Small intestine (tissue), 7 donors: ENCODE measurements around the gene DTWD2. TPM values are rescaled to one million over a fixed set of nuclear protein-coding genes. Genes with fewer than 3 reads are reported as not detected.
"Not testable (repeated sequence)": the region's sequence is repeated elsewhere in the genome, so short reads cannot be mapped to it uniquely, and the experiment has no call there.

Experiments used
- DNase-seq, 2 donors: peaks; one replicate each; pipeline versions ENCODE4 v3.0.0 to v3.0.0-alpha.2; 2013
- FAIRE-seq: peaks from 2 replicates; lab custom pipeline; 2012; peaks lifted over from hg19 to GRCh38; lab: Jason Lieb, UNC
- H3K27ac ChIP-seq, 3 donors: one replicate each; pipeline ENCODE4 v1.5.1; 2013; ENCODE audit warnings: low read length in 2 of 3, mild to moderate bottlenecking in 2 of 3, control low read depth in 1 of 3, inconsistent platforms in 1 of 3, low read depth in 1 of 3, moderate library complexity in 1 of 3
- H3K27me3 ChIP-seq, 3 donors: one replicate each; pipeline ENCODE4 v1.6.1; 2013; ENCODE audit warnings: low read length in 3 of 3, inconsistent platforms in 1 of 3; ENCODE audit not compliant: control insufficient read depth in 3 of 3, insufficient read depth in 3 of 3
- H3K36me3 ChIP-seq, 3 donors: one replicate each; pipeline ENCODE4 v1.6.1; 2013; ENCODE audit warnings: low read length in 3 of 3, inconsistent platforms in 1 of 3, low read depth in 1 of 3, mild to moderate bottlenecking in 1 of 3, moderate library complexity in 1 of 3; ENCODE audit not compliant: control insufficient read depth in 3 of 3, insufficient read depth in 2 of 3
- H3K4me1 ChIP-seq, 3 donors: one replicate each; pipeline ENCODE4 v1.6.1; 2013; ENCODE audit warnings: low read length in 2 of 3, inconsistent platforms in 1 of 3, low read depth in 1 of 3, mild to moderate bottlenecking in 1 of 3, moderate library complexity in 1 of 3; ENCODE audit not compliant: control insufficient read depth in 3 of 3, insufficient read depth in 2 of 3
- H3K4me3 ChIP-seq, 3 donors: one replicate each; pipeline ENCODE4 v1.5.1; 2013; ENCODE audit warnings: low read length in 3 of 3, control low read depth in 1 of 3, inconsistent platforms in 1 of 3, low read depth in 1 of 3, mild to moderate bottlenecking in 1 of 3, moderate library complexity in 1 of 3
- H3K9me3 ChIP-seq, 2 donors: one replicate each; pipeline ENCODE4 v1.6.1; 2013; ENCODE audit warnings: low read depth in 1 of 2, low read length in 1 of 2; ENCODE audit not compliant: control insufficient read depth in 2 of 2, insufficient read depth in 1 of 2
- WGBS, 3 donors: extraction: QIAGEN DNeasy Blood & Tissue Kit; methylation state at CpG; one replicate each; pipeline ENCODE4 v1.1.7; 2013; 5-methylcytosine and 5-hydroxymethylcytosine counted together
- polyA plus RNA-seq, 4 donors: library from polyadenylated mRNA; stranded (reverse) in 3 of 4; unstranded in 1 of 4; fragments of 200-250 nt in 3 of 4; fragments of 120-200 nt in 1 of 4; gene quantifications; one replicate each; pipeline versions ENCODE4 v1.2.1 to v1.2.3, GENCODE V29; 2013
- donor health status: healthy with polysubstance abuse.
- donor health status: control.
- donor health status: control.
- donor health status: Bipolar disorder and iron deficiency.
- donor health status: healthy.

The DTWD2 gene
- polyA plus RNA-seq, 4 donors = 1.3 to 5.8 (median 2.4) TPM

DNA sequence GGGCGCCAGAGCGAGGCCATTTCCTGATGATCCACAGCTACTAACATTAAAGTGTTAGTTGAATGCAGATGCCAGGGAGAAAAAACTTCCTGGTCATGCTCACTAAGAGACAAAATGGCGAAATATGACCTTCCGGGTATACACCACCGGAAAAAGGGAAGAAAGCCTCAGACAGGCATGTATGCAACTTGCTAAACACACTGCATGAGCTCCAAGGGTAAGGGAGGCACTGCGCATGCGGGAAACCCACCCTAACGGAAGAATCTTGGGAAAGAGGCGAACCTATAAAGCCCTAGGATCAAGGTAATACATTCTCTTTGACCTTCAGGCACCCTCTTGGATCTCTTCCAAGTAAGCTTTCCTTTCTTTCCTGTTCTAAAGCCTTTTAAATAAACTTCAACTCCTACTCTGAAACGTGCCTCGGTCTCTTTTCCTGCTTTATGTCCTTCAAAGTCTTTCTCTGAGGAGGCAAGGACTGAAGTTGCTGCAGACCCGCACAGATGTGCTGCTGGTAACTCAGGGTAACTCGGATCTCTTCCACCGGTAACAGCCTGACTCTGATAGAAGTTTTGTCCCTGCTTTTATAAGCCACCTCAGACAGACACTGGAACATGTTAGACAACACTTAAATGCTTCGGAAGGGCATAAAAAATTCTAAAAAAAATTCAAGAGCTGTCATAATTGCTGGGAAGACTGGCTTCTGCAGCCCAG is 64.9 kb downstream of the DTWD2 start:
- Histone ChIP-seq H3K27me3 (no peaks in the 10 kb centered on the region), H3K4me1 (no peaks in the 10 kb centered on the region), H3K27ac (no peak overlapping the region), H3K9me3 (no peaks in the 10 kb centered on the region), H3K36me3 (peaks cover 0 to 2% (median 0%) of the 10 kb centered on the region in 3 donors), H3K4me3 (no peak overlapping the region)
- FAIRE-seq (no peak), DNase-seq (no peak)
- 89 to 91% (median 91%) methylated on average over 15 of the region's 15 CpGs for WGBS, 3 donors

GRCh38 chr5:118921866-118922265 is 66.5 kb downstream of the DTWD2 start:
- H3K4me1 ChIP-seq = no peaks in the 10 kb centered on the region
- H3K36me3 ChIP-seq = peaks cover 0 to 2% (median 0%) of the 10 kb centered on the region in 3 donors
- H3K4me3 ChIP-seq = no peak overlapping the region
- no peak for DNase-seq
- H3K9me3 ChIP-seq = no peaks in the 10 kb centered on the region
- WGBS, 3 donors = 76 to 92% (median 92%) methylated on average over 2 of the region's 2 CpGs
- no peak overlapping the region for H3K27ac ChIP-seq
- H3K27me3 ChIP-seq = no peaks in the 10 kb centered on the region
- FAIRE-seq = no peak

DNA sequence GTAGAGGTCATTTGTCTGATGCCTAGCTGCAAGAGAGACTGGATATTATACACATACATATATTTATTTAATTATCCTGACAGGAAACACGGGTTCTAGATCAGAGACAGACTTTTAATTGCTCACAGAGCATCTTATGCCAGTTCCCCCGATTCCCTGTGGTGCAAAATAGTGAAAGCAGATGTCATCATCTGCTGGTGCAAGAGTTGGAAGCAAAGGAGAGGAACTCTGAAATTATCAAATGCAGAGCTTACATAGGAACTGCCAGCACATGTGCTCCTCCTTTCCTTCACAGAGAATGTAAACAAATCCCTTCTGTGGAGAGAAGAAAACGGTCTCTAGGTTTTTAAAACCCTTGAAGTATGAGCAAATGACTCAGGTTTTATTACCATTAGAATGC is 69.3 kb downstream of the DTWD2 start:
- FAIRE-seq (no peak), DNase-seq (no peak)
- Histone ChIP-seq H3K9me3 (no peaks in the 10 kb centered on the region), H3K36me3 (peaks cover 0 to 2% (median 0%) of the 10 kb centered on the region in 3 donors), H3K27me3 (no peaks in the 10 kb centered on the region), H3K4me3 (no peak overlapping the region), H3K27ac (no peak overlapping the region), H3K4me1 (no peaks in the 10 kb centered on the region)
- WGBS, 3 donors = 64 to 81% (median 75%) methylated on average over 3 of the region's 3 CpGs

GRCh38 chr5:118918232-118918631 is 70.1 kb downstream of the DTWD2 start:
- Histone ChIP-seq H3K4me3 (no peak overlapping the region), H3K27me3 (no peaks in the 10 kb centered on the region), H3K36me3 (no peaks in the 10 kb centered on the region), H3K27ac (no peak overlapping the region), H3K9me3 (no peaks in the 10 kb centered on the region), H3K4me1 (no peaks in the 10 kb centered on the region)
- no peak for DNase-seq
- 87 to 95% (median 91%) methylated on average over 7 of the region's 7 CpGs for WGBS, 3 donors
- no peak for FAIRE-seq

DNA sequence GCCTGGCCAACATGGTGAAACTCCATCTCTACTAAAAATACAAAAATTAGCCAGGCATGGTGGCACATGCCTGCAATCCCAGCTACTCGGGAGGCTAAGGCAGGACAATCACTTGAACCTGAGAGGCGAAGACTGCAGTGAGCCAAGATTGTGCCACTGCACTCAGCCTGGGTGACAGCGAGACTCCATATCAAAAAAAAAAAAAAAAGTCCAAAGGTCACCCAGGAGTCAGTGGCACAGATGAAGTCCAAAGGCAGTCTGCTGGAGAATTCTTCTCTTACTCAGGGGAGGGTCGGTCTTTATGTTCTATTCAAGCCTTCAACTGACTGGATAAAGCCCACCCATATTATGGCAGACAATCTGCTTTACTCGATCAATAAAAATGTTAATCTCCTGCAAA is 80.8 kb downstream of the DTWD2 start:
- peak in 1 of 2 donors; percentile 68 for DNase-seq
- not testable (repeated sequence) for H3K27ac ChIP-seq, H3K9me3 ChIP-seq, H3K4me1 ChIP-seq, FAIRE-seq, H3K4me3 ChIP-seq, H3K27me3 ChIP-seq, H3K36me3 ChIP-seq
- 52 to 75% (median 58%) methylated on average over 5 of the region's 5 CpGs for WGBS, 3 donors

DNA sequence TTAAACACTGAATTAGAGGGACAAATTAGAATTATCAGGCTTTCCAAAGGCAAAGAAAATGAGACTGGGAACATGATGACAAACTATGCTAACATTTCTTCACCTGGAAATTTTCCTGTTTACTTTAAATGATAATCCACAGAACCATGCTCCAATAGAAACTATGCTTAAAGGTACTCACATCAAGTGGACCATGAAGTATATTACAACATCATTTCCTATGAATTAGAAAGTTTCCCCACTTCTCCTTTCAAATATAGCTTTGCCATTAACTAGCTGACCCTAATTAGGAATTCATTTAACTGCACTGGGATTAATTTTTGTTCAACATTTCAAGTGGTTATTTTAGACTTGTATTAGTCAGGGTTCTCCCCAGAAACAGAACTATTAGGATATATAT is 81.4 kb downstream of the DTWD2 start:
- Histone ChIP-seq H3K36me3 (no peaks in the 10 kb centered on the region), H3K4me1 (no peaks in the 10 kb centered on the region), H3K9me3 (no peaks in the 10 kb centered on the region), H3K27me3 (no peaks in the 10 kb centered on the region), H3K27ac (no peak overlapping the region), H3K4me3 (no peak overlapping the region)
- no peak for FAIRE-seq
- DNase-seq = no peak

GRCh38 chr5:118905196-118905595 is 83.2 kb downstream of the DTWD2 start:
- 88 to 97% (median 97%) methylated on average over 1 of the region's 1 CpG for WGBS, 3 donors
- FAIRE-seq = no peak

DNA sequence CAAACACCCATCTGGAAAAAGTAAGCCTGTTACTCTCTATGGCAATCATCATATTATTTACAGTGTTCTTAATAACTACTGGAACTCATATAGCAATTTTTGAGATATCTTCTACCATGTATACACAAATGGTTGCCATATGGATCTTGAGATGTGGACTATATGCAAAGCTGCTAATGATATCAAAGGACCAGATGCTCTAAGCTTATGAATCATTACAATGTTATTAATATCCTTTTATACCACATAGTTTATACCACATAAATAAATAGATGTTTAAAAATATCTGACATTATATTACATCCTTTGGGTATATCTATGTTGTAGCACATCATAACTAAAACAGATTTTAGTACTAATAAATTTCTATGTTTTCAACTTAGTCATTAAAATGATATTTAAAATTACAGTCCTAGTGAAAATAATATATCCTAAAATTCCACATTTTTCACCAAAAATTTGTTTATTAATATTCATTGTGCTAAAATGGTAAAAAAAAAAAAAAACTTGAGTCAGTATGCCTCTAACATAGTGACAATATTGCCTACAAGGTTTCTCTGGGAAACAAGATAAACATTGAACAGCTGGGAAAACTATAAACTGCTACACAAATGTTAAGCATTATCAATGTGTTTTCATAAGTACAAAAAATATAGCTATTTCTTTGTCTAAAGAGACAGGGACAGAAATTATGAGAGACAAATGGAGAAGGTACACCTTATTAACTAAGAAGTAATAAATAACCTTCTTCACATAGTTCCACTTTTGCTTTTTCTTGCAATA is 85.5 kb downstream of the DTWD2 start:
- FAIRE-seq = peak; percentile 57
- no peak for DNase-seq
- no peaks in the 10 kb centered on the region for H3K36me3 ChIP-seq
- no peaks in the 10 kb centered on the region for H3K27me3 ChIP-seq
- no peaks in the 10 kb centered on the region for H3K4me1 ChIP-seq
- no peaks in the 10 kb centered on the region for H3K9me3 ChIP-seq
- H3K27ac ChIP-seq = no peak overlapping the region
- H3K4me3 ChIP-seq = no peak overlapping the region

More at GRCh38 chr5:118905196-118905595, 83.2 kb downstream of the DTWD2 start:
- no peak for DNase-seq
- Histone ChIP-seq H3K27me3 (no peaks in the 10 kb centered on the region), H3K9me3 (no peaks in the 10 kb centered on the region), H3K27ac (no peak overlapping the region), H3K36me3 (no peaks in the 10 kb centered on the region), H3K4me3 (no peak overlapping the region), H3K4me1 (no peaks in the 10 kb centered on the region)
